ENCODE results near the gene PCSK2. TPM values are rescaled to one million over a fixed set of nuclear protein-coding genes. Genes with fewer than 3 reads are reported as not detected.

The PCSK2 gene
- total and polyA plus RNA-seq, 2 donors (not counting 3 experiments of a cell fraction or from before 2014, with no cell fraction given), result not detected

GRCh38 chr20:17471606-17472187, 244.9 kb downstream of the PCSK2 start:
- no peaks in the 10 kb centered on the region for H3K79me2 ChIP-seq (ENCODE audit: control insufficient read depth, insufficient read depth, low read length)
- no peak overlapping the region for H2AFZ ChIP-seq (ENCODE audit: low read depth, low read length)
- DNase-seq (ENCODE audit: low read depth, low spot score) (no peak), FAIRE-seq (no peak)
- H4K20me1 ChIP-seq (replicated peaks; ENCODE audit: control insufficient read depth, extremely low read depth, insufficient read depth, low read length), result no peaks in the 10 kb centered on the region
- POLR2A ChIA-PET, result no interaction called here
- H3K4me3 ChIP-seq (replicated peaks in 1 of 3; ENCODE audit: insufficient read depth in 1 of 3, low read depth in 1 of 3, low read length in 3 of 3), result no peak overlapping the region
- no peaks in the 10 kb centered on the region for H3K9me1 ChIP-seq (replicated peaks; ENCODE audit: control insufficient read depth, extremely low read depth, insufficient read depth, low read length)
- no peaks in the 10 kb centered on the region for H3K9me3 ChIP-seq (replicated peaks; ENCODE audit: control insufficient read depth, insufficient read depth, low read length)
- H3K4me1 ChIP-seq (ENCODE audit: control insufficient read depth, extremely low read depth, insufficient read depth, low read length), result no peaks in the 10 kb centered on the region
- CTCF ChIA-PET, result interaction anchor here (1.4 kb wide), 1 partner anchor 41 kb away, joined by 7 read pairs; no protein-coding TSS in a partner anchor
- no peaks in the 10 kb centered on the region for H3K36me3 ChIP-seq (ENCODE audit: control insufficient read depth in 2 of 2, extremely low read depth in 1 of 2, insufficient read depth in 2 of 2, low read length in 2 of 2)
- TF ChIP-seq EZH2 (IDR thresholded peaks at IDR 0.05; ENCODE audit: borderline replicate concordance, low read depth, low read length, severe bottlenecking), result no peak
- TF ChIP-seq GATA2 (IDR thresholded peaks at IDR 0.05; ENCODE audit: insufficient read depth, insufficient read length, low read depth, low read length), result no peak
- TF ChIP-seq POLR2AphosphoS5 (IDR thresholded peaks at IDR 0.05; ENCODE audit: insufficient read depth, low read depth, low read length), result no peak
- no peak for TF ChIP-seq MYC (IDR thresholded peaks at IDR 0.05; ENCODE audit: low read depth, low read length)
- TF ChIP-seq CTCF (IDR thresholded peaks at IDR 0.05; ENCODE audit: extremely low read depth in 1 of 2, insufficient read depth in 1 of 2, low read depth in 1 of 2, low read length in 2 of 2), result no peak
- no peak for TF ChIP-seq MAX (IDR thresholded peaks at IDR 0.05; ENCODE audit: insufficient read depth, insufficient read length)
- TF ChIP-seq POLR2A (IDR thresholded peaks at IDR 0.05; ENCODE audit: low read depth, low read length), result no peak
- no peak for TF ChIP-seq FOS (IDR thresholded peaks at IDR 0.05; ENCODE audit: borderline replicate concordance, insufficient read depth, low read length)
- no peak for TF ChIP-seq JUN (IDR thresholded peaks at IDR 0.05; ENCODE audit: borderline replicate concordance, insufficient read depth, insufficient read length, low read depth)
- H3K27ac ChIP-seq (ENCODE audit: insufficient read depth, low read depth, low read length), result no peak overlapping the region
- peaks cover 0 to 2% of the 10 kb centered on the region in 2 experiments for H3K27me3 ChIP-seq (ENCODE audit: control insufficient read depth in 2 of 2, insufficient read depth in 2 of 2, low read length in 2 of 2)
- intact Hi-C loops (cut with micrococcal nuclease) (no loop called here), dilution Hi-C loops (cut with MboI; ENCODE audit: extremely low pct_ligation_motif_present, low sequenced_read_pairs) (no loop called here)
- no TSS peak for BruUV-seq (replicated peaks)
- H3K9ac ChIP-seq (replicated peaks; ENCODE audit: extremely low read depth, insufficient read depth, low read length), result no peak overlapping the region
- H3K4me2 ChIP-seq (ENCODE audit: insufficient read depth, low read length), result no peak overlapping the region

Measured in endothelial cell of umbilical vein (primary cell).